Measurements from ENCODE around the gene IL1R1. TPM values are rescaled to one million over a fixed set of nuclear protein-coding genes. Genes with fewer than 3 reads are reported as not detected.

The IL1R1 gene
- total and polyA plus RNA-seq, 10 of the 15 experiments (the other 5 are each of a cell fraction or from before 2014, with no cell fraction given) = 0.17 to 13.2 (median 0.53) TPM

- ChIA-PET RAD21 (ENCODE audit: unreplicated experiment) (no interaction called here), POLR2A (no interaction called here), SMC1A (ENCODE audit: uncharacterized antibody, unreplicated experiment) (no interaction called here), CTCF (interaction anchor here (1.5 kb wide), 1 partner anchor 189 kb away, joined by 5 read pairs; no protein-coding TSS in a partner anchor)
- H3K9ac ChIP-seq (ENCODE audit: control insufficient read depth, insufficient read depth, low read length) = no peak overlapping the region
- no peak for ATAC-seq
- no peak overlapping the region for H3K4me3 ChIP-seq
- no peak for DNase-seq (ENCODE audit: low read depth, low spot score)
- H2AFZ ChIP-seq (ENCODE audit: control insufficient read depth, low read depth, low read length) = no peak overlapping the region
- no peak for FAIRE-seq
- no peaks in the 10 kb centered on the region for H3K27me3 ChIP-seq (replicated peaks in 1 of 2; ENCODE audit: control insufficient read depth in 2 of 2, insufficient read depth in 2 of 2, low read length in 1 of 2)
- in situ Hi-C loops (cut with MboI) = no loop called here
- 23% methylated on average over 1 of the region's 1 CpG for WGBS (ENCODE audit: insufficient coverage, insufficient replicate concordance, low lambda C conversion rate, missing lambda C conversion rate)
- H3K79me2 ChIP-seq (ENCODE audit: control insufficient read depth, insufficient read depth, low read length) = no peaks in the 10 kb centered on the region
- H3K27ac ChIP-seq (ENCODE audit: control insufficient read depth, insufficient read depth) = no peak overlapping the region
- H3K36me3 ChIP-seq (ENCODE audit: control insufficient read depth in 2 of 2, insufficient read depth in 2 of 2, low read length in 1 of 2) = no peaks in the 10 kb centered on the region
- no peaks in the 10 kb centered on the region for H3K4me1 ChIP-seq (ENCODE audit: control insufficient read depth, insufficient read depth, low read length)
- no peak overlapping the region for H3K4me2 ChIP-seq (ENCODE audit: control insufficient read depth, insufficient read depth)
- no peaks in the 10 kb centered on the region; the same call in 2 of the 3 replicates for H3K9me3 ChIP-seq (replicated peaks; ENCODE audit: control insufficient read depth, insufficient read depth, low read length)
- H4K20me1 ChIP-seq (ENCODE audit: control insufficient read depth, insufficient read depth) = no peaks in the 10 kb centered on the region
- intact Hi-C loops (cut with micrococcal nuclease; ENCODE audit: unreplicated experiment) = no loop called here
- BruUV-seq (replicated peaks) = no TSS peak
- no peak for TF ChIP-seq POLR2A (IDR thresholded peaks at IDR 0.05; ENCODE audit: low read depth, low read length)
- TF ChIP-seq MLLT1 (IDR thresholded peaks at IDR 0.05) = no peak
- no peak for TF ChIP-seq JUND (IDR thresholded peaks at IDR 0.05; ENCODE audit: low read depth, low read length)
- TF ChIP-seq POU2F2 (IDR thresholded peaks at IDR 0.05; ENCODE audit: borderline replicate concordance, low read depth, low read length) = no peak
- TF ChIP-seq MAX (IDR thresholded peaks at IDR 0.05; ENCODE audit: low read depth, low read length) = no peak
- TF ChIP-seq CHD1 (IDR thresholded peaks at IDR 0.05; ENCODE audit: low read depth, low read length) = no peak
- TF ChIP-seq NFXL1 (IDR thresholded peaks at IDR 0.05; ENCODE audit: borderline replicate concordance) = no peak
- no peak for TF ChIP-seq CBX3 (IDR thresholded peaks at IDR 0.05; ENCODE audit: borderline replicate concordance, low read depth)
- TF ChIP-seq, protein P1, sequence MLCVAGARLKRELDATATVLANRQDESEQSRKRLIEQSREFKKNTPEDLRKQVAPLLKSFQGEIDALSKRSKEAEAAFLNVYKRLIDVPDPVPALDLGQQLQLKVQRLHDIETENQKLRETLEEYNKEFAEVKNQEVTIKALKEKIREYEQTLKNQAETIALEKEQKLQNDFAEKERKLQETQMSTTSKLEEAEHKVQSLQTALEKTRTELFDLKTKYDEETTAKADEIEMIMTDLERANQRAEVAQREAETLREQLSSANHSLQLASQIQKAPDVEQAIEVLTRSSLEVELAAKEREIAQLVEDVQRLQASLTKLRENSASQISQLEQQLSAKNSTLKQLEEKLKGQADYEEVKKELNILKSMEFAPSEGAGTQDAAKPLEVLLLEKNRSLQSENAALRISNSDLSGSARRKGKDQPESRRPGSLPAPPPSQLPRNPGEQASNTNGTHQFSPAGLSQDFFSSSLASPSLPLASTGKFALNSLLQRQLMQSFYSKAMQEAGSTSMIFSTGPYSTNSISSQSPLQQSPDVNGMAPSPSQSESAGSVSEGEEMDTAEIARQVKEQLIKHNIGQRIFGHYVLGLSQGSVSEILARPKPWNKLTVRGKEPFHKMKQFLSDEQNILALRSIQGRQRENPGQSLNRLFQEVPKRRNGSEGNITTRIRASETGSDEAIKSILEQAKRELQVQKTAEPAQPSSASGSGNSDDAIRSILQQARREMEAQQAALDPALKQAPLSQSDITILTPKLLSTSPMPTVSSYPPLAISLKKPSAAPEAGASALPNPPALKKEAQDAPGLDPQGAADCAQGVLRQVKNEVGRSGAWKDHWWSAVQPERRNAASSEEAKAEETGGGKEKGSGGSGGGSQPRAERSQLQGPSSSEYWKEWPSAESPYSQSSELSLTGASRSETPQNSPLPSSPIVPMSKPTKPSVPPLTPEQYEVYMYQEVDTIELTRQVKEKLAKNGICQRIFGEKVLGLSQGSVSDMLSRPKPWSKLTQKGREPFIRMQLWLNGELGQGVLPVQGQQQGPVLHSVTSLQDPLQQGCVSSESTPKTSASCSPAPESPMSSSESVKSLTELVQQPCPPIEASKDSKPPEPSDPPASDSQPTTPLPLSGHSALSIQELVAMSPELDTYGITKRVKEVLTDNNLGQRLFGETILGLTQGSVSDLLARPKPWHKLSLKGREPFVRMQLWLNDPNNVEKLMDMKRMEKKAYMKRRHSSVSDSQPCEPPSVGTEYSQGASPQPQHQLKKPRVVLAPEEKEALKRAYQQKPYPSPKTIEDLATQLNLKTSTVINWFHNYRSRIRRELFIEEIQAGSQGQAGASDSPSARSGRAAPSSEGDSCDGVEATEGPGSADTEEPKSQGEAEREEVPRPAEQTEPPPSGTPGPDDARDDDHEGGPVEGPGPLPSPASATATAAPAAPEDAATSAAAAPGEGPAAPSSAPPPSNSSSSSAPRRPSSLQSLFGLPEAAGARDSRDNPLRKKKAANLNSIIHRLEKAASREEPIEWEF (IDR thresholded peaks at IDR 0.05; ENCODE audit: insufficient replicate concordance, low read depth, low read length) = no peak
- TF ChIP-seq SUZ12 (IDR thresholded peaks at IDR 0.05; ENCODE audit: unreplicated experiment) = no peak
- TF ChIP-seq FOXK2 (IDR thresholded peaks at IDR 0.05) = no peak
- no peak for TF ChIP-seq CREM (IDR thresholded peaks at IDR 0.05; ENCODE audit: low read depth)
- TF ChIP-seq NFYA (IDR thresholded peaks at IDR 0.05; ENCODE audit: borderline replicate concordance, low read depth, low read length) = no peak
- TF ChIP-seq SUPT20H (IDR thresholded peaks at IDR 0.05; ENCODE audit: borderline replicate concordance, control insufficient read depth, low read depth, low read length) = no peak
- TF ChIP-seq, protein P2, sequence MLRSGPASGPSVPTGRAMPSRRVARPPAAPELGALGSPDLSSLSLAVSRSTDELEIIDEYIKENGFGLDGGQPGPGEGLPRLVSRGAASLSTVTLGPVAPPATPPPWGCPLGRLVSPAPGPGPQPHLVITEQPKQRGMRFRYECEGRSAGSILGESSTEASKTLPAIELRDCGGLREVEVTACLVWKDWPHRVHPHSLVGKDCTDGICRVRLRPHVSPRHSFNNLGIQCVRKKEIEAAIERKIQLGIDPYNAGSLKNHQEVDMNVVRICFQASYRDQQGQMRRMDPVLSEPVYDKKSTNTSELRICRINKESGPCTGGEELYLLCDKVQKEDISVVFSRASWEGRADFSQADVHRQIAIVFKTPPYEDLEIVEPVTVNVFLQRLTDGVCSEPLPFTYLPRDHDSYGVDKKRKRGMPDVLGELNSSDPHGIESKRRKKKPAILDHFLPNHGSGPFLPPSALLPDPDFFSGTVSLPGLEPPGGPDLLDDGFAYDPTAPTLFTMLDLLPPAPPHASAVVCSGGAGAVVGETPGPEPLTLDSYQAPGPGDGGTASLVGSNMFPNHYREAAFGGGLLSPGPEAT (IDR thresholded peaks at IDR 0.05; ENCODE audit: low read depth) = no peak
- no peak for TF ChIP-seq ASH2L (IDR thresholded peaks at IDR 0.05; ENCODE audit: borderline replicate concordance, low read depth)
Measured at GRCh38 chr2:102209474-102209873, 66.9 kb downstream of the IL1R1 start.
